GM12801 (cell line): ENCODE data around the gene GAS2L2.

ENCODE experiments used
- CTCF ChIP-seq: IDR thresholded peaks from one replicate; pipeline ENCODE4 v1.5.1; 2011; ENCODE audit warnings: control low read depth; ENCODE audit not compliant: insufficient read length; ENCODE audit errors: extremely low read depth

The GAS2L2 gene

GRCh38 chr17:35735036-35735805 lies 17.8 kb downstream of the GAS2L2 start:
- TF ChIP-seq CTCF, result no peak

DNA sequence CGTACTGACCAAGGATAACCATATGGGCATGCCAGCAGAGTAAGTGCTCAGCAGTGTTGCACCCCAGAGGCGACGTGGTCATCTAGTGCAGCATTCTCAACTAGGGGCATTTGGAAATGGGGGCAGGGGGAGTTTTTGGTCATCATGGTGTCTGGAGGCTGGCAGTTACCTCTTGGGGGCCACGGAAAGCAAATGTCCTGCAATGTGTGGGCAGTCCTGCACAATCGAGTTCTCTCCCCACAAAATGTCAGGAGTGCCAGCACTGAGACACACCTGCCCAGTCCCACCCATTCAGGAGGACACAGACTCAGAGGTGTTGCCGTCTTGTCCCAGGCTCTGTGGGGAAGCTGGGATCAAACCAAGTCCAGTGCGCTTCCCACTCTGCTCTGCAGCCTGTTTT lies 18.6 kb downstream of the GAS2L2 start:
- TF ChIP-seq CTCF, result no peak

DNA sequence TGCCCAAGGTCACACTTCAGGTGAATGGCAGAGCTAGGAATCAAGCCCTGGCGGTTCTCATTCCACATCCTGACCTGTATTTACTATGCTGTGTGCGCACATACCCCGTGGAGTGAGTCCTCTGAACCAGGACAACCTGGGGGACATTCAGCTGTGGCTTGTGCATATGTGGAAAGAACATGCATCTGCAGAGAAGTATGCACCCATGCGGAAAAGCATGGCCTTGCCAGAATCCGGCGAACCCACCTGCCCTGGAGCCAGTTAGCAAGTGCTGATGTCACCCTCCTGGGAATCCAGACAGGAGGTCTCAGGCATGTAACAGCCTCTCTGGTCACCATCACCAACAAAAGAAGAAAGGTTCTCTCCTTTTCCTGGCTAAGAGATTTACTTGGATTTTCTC lies 19.7 kb downstream of the GAS2L2 start:
- TF ChIP-seq CTCF, result no peak

DNA sequence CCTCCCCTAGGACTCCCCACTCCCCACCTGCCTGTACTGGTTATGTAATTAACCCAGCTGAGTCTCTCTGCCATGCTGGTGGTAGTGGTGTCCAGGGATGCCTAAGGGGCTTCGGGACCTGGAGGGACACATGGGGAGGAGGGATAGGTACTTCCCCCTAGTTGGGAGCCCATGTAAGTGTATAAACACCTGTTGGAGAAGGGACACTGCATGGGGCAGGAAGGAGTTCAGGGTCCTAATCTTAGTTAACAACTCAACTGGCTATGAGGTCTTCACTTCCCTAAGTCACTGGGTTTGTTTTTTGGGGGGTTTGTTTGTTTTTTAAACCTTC lies 20.3 kb downstream of the GAS2L2 start:
- TF ChIP-seq CTCF, result no peak

GRCh38 chr17:35731917-35732805 lies 20.9 kb downstream of the GAS2L2 start:
- TF ChIP-seq CTCF, result no peak

- TF ChIP-seq CTCF, result no peak
These were observed 21.7 kb downstream of the GAS2L2 start, which contains the start of gene RASL10B for GRCh38 chr17:35731239-35731916. Gene RASL10B, plus strand, starts transcription at chr17:35731639. Its CDS starts 3,546 bp downstream, at chr17:35735185.

GRCh38 chr17:35730400-35731005 lies 22.5 kb downstream of the GAS2L2 start:
- TF ChIP-seq CTCF, result no peak
